CD4-positive, alpha-beta T cell treated with Interleukin-1 beta for 1 hour (primary cell): ENCODE results near the gene ZNF202.
A peak's percentile ranks its signal among the peaks of the same experiment; 100 is the strongest.
"Not testable (repeated sequence)": the region's sequence is repeated elsewhere in the genome, so short reads cannot be mapped to it uniquely, and the experiment has no call there.

Experiments used
- DNase-seq, 2 donors: peaks; one replicate each; pipeline ENCODE4 v3.0.0-alpha.2; 2020 to 2022

Gene ZNF202

GRCh38 chr11:123741159-123742030 is at the start of gene ZNF202:
TSS of gene ZNF202 (minus strand) at chr11:123741660. CDS start at chr11:123730888, 10,772 bp downstream.
- DNase-seq, result peak; percentile 89 to 90

GRCh38 chr11:123783536-123783935 is 42.1 kb upstream of the ZNF202 start:
- DNase-seq, result no peak

- no peak for DNase-seq
Observed at GRCh38 chr11:123778511-123778910, 37.1 kb upstream of the ZNF202 start.

GRCh38 chr11:123775715-123776549 is 34.5 kb upstream of the ZNF202 start:
- no peak for DNase-seq

GRCh38 chr11:123775289-123775688 is 33.8 kb upstream of the ZNF202 start:
- no peak for DNase-seq

- no peak for DNase-seq
Observed at GRCh38 chr11:123773959-123774358, 32.5 kb upstream of the ZNF202 start.

GRCh38 chr11:123773026-123773425 is 31.6 kb upstream of the ZNF202 start:
- no peak for DNase-seq

GRCh38 chr11:123771664-123772063 is 30.2 kb upstream of the ZNF202 start:
- DNase-seq, result no peak

- no peak for DNase-seq
Observed at GRCh38 chr11:123770712-123771111, 29.3 kb upstream of the ZNF202 start.

- no peak for DNase-seq
Observed at GRCh38 chr11:123765601-123766000, 24.1 kb upstream of the ZNF202 start.

- DNase-seq, result no peak
Observed at GRCh38 chr11:123762422-123762821, 21.0 kb upstream of the ZNF202 start.

GRCh38 chr11:123760894-123761293 is 19.4 kb upstream of the ZNF202 start:
- no peak for DNase-seq

GRCh38 chr11:123757976-123758375 is 16.5 kb upstream of the ZNF202 start:
- DNase-seq, result no peak

GRCh38 chr11:123755813-123756212 is 14.4 kb upstream of the ZNF202 start:
- no peak for DNase-seq

GRCh38 chr11:123755344-123755743 is 13.9 kb upstream of the ZNF202 start:
- DNase-seq, result no peak

- DNase-seq, result no peak
Observed at GRCh38 chr11:123754101-123754568, 12.7 kb upstream of the ZNF202 start, which contains the start of gene OR6X1. TSS of gene OR6X1 (minus strand) at chr11:123754518. CDS start at chr11:123754518, 0 bp downstream.

GRCh38 chr11:123753110-123753509 is 11.7 kb upstream of the ZNF202 start:
- DNase-seq, result no peak

- DNase-seq, result no peak
Observed at GRCh38 chr11:123751781-123752180, 10.3 kb upstream of the ZNF202 start.

- DNase-seq, result not testable (repeated sequence)
Observed at GRCh38 chr11:123748349-123748748, 6.9 kb upstream of the ZNF202 start.

GRCh38 chr11:123745764-123746451 is 4.4 kb upstream of the ZNF202 start:
- no peak for DNase-seq

GRCh38 chr11:123742724-123743120 is 1.3 kb upstream of the ZNF202 start:
- DNase-seq, result no peak

GRCh38 chr11:123742031-123742723 is 717 bp upstream of the ZNF202 start:
- no peak for DNase-seq
